Measurements from ENCODE around the gene CERS6. TPM values are rescaled to one million over a fixed set of nuclear protein-coding genes. Genes with fewer than 3 reads are reported as not detected.

Gene CERS6
- total RNA-seq, 4 donors from 2014 or later = 42.3 to 62.1 (median 50.6) TPM

- Histone ChIP-seq H3K9me3 (no peaks in the 10 kb centered on the region), H3K4me3 (no peak overlapping the region), H3K27ac (no peak overlapping the region), H3K36me3 (no peaks in the 10 kb centered on the region), H3K4me1 (no peaks in the 10 kb centered on the region), H3K27me3 (no peaks in the 10 kb centered on the region)
- intact Hi-C loops (cut with DNase I; ENCODE audit: low total_unique reads) = no loop called here
- DNase-seq = no peak
- WGBS, 2 donors (ENCODE audit: low coverage in 1 of 2) = 76 to 82% methylated on average over 2 of the region's 2 CpGs
- in situ Hi-C loops (cut with MboI; ENCODE audit: low pct_ligation_motif_present in 1 of 4, low pct_unique_long_range_greater_than_20kb in 1 of 4, low sequenced_read_pairs in 3 of 4) = no loop called here
- TF ChIP-seq EP300 (IDR thresholded peaks at IDR 0.05; ENCODE audit: low read depth) (no peak), POLR2AphosphoS5 (IDR thresholded peaks at IDR 0.05) (no peak), POLR2A (IDR thresholded peaks at IDR 0.05) (no peak)
- TF ChIP-seq, protein P1, sequence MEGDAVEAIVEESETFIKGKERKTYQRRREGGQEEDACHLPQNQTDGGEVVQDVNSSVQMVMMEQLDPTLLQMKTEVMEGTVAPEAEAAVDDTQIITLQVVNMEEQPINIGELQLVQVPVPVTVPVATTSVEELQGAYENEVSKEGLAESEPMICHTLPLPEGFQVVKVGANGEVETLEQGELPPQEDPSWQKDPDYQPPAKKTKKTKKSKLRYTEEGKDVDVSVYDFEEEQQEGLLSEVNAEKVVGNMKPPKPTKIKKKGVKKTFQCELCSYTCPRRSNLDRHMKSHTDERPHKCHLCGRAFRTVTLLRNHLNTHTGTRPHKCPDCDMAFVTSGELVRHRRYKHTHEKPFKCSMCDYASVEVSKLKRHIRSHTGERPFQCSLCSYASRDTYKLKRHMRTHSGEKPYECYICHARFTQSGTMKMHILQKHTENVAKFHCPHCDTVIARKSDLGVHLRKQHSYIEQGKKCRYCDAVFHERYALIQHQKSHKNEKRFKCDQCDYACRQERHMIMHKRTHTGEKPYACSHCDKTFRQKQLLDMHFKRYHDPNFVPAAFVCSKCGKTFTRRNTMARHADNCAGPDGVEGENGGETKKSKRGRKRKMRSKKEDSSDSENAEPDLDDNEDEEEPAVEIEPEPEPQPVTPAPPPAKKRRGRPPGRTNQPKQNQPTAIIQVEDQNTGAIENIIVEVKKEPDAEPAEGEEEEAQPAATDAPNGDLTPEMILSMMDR (IDR thresholded peaks at IDR 0.05) = no peak
Measured at GRCh38 chr2:168744844-168745243, 288.8 kb downstream of the CERS6 start.

GRCh38 chr2:168748461-168748860, 292.4 kb downstream of the CERS6 start:
- peaks cover 0 to 12% (median 0%) of the 10 kb centered on the region in 4 donors for H3K4me1 ChIP-seq
- H3K27me3 ChIP-seq = no peaks in the 10 kb centered on the region
- no peaks in the 10 kb centered on the region for H3K36me3 ChIP-seq
- H3K27ac ChIP-seq = no peak overlapping the region
- DNase-seq = no peak
- TF ChIP-seq POLR2A (IDR thresholded peaks at IDR 0.05) (no peak), POLR2AphosphoS5 (IDR thresholded peaks at IDR 0.05) (no peak), EP300 (IDR thresholded peaks at IDR 0.05; ENCODE audit: low read depth) (no peak)
- TF ChIP-seq, protein P1 (IDR thresholded peaks at IDR 0.05) = no peak
- H3K9me3 ChIP-seq = no peaks in the 10 kb centered on the region
- intact Hi-C loops (cut with DNase I; ENCODE audit: low total_unique reads) = no loop called here
- no peak overlapping the region for H3K4me3 ChIP-seq
- WGBS, 2 donors (ENCODE audit: low coverage in 1 of 2) = 67 to 79% methylated on average over 5 of the region's 5 CpGs
- in situ Hi-C loops (cut with MboI; ENCODE audit: low pct_ligation_motif_present in 1 of 4, low pct_unique_long_range_greater_than_20kb in 1 of 4, low sequenced_read_pairs in 3 of 4) = no loop called here

DNA sequence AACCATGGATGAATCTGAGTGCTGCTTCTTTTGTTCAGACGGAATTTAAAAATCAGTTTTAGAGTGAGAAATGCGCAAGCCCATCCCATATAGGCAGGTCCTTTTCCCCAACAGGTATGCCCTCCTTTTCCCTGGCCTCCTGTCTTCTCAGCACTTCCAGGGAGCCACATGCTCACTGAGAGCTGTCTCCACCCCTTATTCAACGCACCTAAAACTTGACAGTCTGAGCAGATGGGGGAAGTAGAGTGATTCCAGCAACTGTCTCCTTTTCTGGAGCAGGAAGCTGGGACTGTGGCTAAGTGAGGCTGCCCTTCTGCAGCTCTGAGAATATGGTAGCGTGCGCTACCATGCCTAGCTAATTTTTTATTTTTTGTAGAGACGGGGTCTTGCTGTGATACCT, 293.2 kb downstream of the CERS6 start:
- TF ChIP-seq POLR2AphosphoS5 (IDR thresholded peaks at IDR 0.05) (no peak), POLR2A (IDR thresholded peaks at IDR 0.05) (no peak), EP300 (IDR thresholded peaks at IDR 0.05; ENCODE audit: low read depth) (no peak)
- TF ChIP-seq, protein P1 (IDR thresholded peaks at IDR 0.05) = no peak
- Histone ChIP-seq H3K4me3 (no peak overlapping the region), H3K27me3 (no peaks in the 10 kb centered on the region), H3K36me3 (no peaks in the 10 kb centered on the region), H3K4me1 (peaks cover 0 to 12% (median 0%) of the 10 kb centered on the region in 4 donors), H3K9me3 (no peaks in the 10 kb centered on the region), H3K27ac (no peak overlapping the region)
- intact Hi-C loops (cut with DNase I; ENCODE audit: low total_unique reads) = no loop called here
- in situ Hi-C loops (cut with MboI; ENCODE audit: low pct_ligation_motif_present in 1 of 4, low pct_unique_long_range_greater_than_20kb in 1 of 4, low sequenced_read_pairs in 3 of 4) = no loop called here
- no peak for DNase-seq
- 82 to 94% methylated on average over 2 to 3 of the region's 6 CpGs for WGBS, 2 donors (ENCODE audit: low coverage in 1 of 2)

DNA sequence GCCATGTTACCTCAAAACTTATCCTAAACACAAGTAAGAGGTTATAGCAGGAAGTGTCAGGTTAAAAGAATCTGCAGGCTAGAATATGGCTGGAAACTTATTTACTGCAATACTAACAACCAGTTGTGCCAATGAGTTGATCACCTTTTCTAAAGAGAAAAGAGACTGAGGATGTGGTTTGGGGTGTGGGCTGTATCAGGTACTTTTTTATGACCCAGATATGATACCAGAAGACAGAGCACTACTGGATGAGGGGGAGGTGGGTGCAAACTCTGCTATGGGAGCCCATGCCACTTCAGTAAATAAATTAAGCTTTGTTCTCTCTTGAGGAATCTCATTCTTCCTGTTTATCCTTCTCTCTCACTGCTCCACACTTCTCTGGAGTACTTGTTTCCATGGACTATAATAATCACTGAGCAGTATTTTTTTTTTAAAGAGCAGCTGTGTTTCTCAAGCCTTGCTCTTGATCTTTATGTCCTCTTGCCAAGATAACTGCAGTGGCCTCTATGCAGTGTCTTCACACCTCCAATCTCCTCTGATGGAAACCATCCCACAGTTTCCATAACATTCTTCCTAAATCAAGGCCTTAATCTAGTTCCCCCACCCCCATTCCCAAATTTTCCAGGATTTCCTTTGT, 295.1 kb downstream of the CERS6 start:
- Histone ChIP-seq H3K27ac (no peak overlapping the region), H3K27me3 (no peaks in the 10 kb centered on the region), H3K9me3 (no peaks in the 10 kb centered on the region), H3K4me3 (no peak overlapping the region), H3K36me3 (no peaks in the 10 kb centered on the region), H3K4me1 (peaks cover 0 to 12% (median 0%) of the 10 kb centered on the region in 4 donors)
- DNase-seq = no peak
- no peak for TF ChIP-seq EP300 (IDR thresholded peaks at IDR 0.05; ENCODE audit: low read depth)
- no peak for TF ChIP-seq POLR2A (IDR thresholded peaks at IDR 0.05)
- TF ChIP-seq POLR2AphosphoS5 (IDR thresholded peaks at IDR 0.05) = no peak
- TF ChIP-seq, protein P1 (IDR thresholded peaks at IDR 0.05) = no peak
- in situ Hi-C loops (cut with MboI; ENCODE audit: low pct_ligation_motif_present in 1 of 4, low pct_unique_long_range_greater_than_20kb in 1 of 4, low sequenced_read_pairs in 3 of 4) (loop anchor here in 2 of 4 donors (25.0 kb wide), 2 partner anchors 161 to 414 kb away; partner anchors contain the start of gene G6PC2 (in 1 of the 2)), intact Hi-C loops (cut with DNase I; ENCODE audit: low total_unique reads) (no loop called here)

All from transverse colon (tissue), 4 donors.